ENCODE measurements around the gene GARNL3. TPM values are rescaled to one million over a fixed set of nuclear protein-coding genes. Genes with fewer than 3 reads are reported as not detected.

Gene GARNL3
- total RNA-seq, 1 experiment from 2014 or later = 11.5 TPM

DNA sequence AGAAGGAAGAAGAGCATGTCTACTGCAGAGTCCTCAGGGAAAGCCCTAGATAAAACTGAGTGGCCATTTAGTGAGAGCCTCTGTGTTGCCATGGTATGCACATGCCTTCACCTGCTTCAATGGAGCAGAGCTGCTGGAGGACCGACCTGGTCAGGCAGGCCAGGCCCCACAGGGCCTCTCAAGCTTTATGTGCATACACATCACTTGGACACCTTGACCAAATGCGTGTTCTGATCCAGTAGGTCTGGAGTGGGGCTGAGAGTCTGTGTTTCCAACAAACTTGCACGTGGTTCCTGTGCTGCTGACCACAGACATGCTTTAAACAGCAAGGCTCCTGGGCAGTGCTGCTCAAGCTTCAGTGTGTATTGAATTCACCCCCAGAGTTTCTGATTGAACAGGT lies 81.0 kb downstream of the GARNL3 start:
- BruUV-seq (replicated peaks) = no TSS peak
- Histone ChIP-seq H3K4me1 (ENCODE audit: control insufficient read depth, insufficient read depth, low read length) (no peaks in the 10 kb centered on the region; the same call in 1 of the 2 replicates), H3K4me3 (ENCODE audit: low read depth in 2 of 2, low read length in 2 of 2) (no peak overlapping the region), H3K9me3 (ENCODE audit: control insufficient read depth, insufficient read depth, low read depth, low read length) (no peaks in the 10 kb centered on the region), H3K27me3 (ENCODE audit: control insufficient read depth, insufficient read depth, low read length) (no peaks in the 10 kb centered on the region), H3K36me3 (ENCODE audit: control insufficient read depth, insufficient read depth, low read length) (no peaks in the 10 kb centered on the region; the same call in 1 of the 2 replicates), H3K27ac (ENCODE audit: low read length) (no peak overlapping the region)
- ChIA-PET POLR2A (no interaction called here), CTCF (no interaction called here)
- intact Hi-C loops (cut with micrococcal nuclease; ENCODE audit: unreplicated experiment) = loop anchor here (5.0 kb wide), 1 partner anchor 133 kb away; no protein-coding TSS in a partner anchor
- DNase-seq (ENCODE audit: low read depth, low spot score) = no peak
- in situ Hi-C loops (cut with HindIII; ENCODE audit: low pct_unique_long_range_greater_than_20kb, low sequenced_read_pairs) = no loop called here
- no peak for ATAC-seq
- TF ChIP-seq, protein P1, sequence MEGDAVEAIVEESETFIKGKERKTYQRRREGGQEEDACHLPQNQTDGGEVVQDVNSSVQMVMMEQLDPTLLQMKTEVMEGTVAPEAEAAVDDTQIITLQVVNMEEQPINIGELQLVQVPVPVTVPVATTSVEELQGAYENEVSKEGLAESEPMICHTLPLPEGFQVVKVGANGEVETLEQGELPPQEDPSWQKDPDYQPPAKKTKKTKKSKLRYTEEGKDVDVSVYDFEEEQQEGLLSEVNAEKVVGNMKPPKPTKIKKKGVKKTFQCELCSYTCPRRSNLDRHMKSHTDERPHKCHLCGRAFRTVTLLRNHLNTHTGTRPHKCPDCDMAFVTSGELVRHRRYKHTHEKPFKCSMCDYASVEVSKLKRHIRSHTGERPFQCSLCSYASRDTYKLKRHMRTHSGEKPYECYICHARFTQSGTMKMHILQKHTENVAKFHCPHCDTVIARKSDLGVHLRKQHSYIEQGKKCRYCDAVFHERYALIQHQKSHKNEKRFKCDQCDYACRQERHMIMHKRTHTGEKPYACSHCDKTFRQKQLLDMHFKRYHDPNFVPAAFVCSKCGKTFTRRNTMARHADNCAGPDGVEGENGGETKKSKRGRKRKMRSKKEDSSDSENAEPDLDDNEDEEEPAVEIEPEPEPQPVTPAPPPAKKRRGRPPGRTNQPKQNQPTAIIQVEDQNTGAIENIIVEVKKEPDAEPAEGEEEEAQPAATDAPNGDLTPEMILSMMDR (IDR thresholded peaks at IDR 0.05) = no peak
- no peak for TF ChIP-seq SIN3A (IDR thresholded peaks at IDR 0.05; ENCODE audit: borderline replicate concordance, insufficient read depth, low read depth, low read length)
- TF ChIP-seq, protein P2, sequence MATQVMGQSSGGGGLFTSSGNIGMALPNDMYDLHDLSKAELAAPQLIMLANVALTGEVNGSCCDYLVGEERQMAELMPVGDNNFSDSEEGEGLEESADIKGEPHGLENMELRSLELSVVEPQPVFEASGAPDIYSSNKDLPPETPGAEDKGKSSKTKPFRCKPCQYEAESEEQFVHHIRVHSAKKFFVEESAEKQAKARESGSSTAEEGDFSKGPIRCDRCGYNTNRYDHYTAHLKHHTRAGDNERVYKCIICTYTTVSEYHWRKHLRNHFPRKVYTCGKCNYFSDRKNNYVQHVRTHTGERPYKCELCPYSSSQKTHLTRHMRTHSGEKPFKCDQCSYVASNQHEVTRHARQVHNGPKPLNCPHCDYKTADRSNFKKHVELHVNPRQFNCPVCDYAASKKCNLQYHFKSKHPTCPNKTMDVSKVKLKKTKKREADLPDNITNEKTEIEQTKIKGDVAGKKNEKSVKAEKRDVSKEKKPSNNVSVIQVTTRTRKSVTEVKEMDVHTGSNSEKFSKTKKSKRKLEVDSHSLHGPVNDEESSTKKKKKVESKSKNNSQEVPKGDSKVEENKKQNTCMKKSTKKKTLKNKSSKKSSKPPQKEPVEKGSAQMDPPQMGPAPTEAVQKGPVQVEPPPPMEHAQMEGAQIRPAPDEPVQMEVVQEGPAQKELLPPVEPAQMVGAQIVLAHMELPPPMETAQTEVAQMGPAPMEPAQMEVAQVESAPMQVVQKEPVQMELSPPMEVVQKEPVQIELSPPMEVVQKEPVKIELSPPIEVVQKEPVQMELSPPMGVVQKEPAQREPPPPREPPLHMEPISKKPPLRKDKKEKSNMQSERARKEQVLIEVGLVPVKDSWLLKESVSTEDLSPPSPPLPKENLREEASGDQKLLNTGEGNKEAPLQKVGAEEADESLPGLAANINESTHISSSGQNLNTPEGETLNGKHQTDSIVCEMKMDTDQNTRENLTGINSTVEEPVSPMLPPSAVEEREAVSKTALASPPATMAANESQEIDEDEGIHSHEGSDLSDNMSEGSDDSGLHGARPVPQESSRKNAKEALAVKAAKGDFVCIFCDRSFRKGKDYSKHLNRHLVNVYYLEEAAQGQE (IDR thresholded peaks at IDR 0.05; ENCODE audit: insufficient read depth in 1 of 2, low read depth in 2 of 2, low read length in 1 of 2) = no peak
- TF ChIP-seq POLR2AphosphoS5 (IDR thresholded peaks at IDR 0.05; ENCODE audit: low read depth, low read length) = no peak
- TF ChIP-seq TCF7L2 (IDR thresholded peaks at IDR 0.05; ENCODE audit: low read depth, low read length) = no peak

DNA sequence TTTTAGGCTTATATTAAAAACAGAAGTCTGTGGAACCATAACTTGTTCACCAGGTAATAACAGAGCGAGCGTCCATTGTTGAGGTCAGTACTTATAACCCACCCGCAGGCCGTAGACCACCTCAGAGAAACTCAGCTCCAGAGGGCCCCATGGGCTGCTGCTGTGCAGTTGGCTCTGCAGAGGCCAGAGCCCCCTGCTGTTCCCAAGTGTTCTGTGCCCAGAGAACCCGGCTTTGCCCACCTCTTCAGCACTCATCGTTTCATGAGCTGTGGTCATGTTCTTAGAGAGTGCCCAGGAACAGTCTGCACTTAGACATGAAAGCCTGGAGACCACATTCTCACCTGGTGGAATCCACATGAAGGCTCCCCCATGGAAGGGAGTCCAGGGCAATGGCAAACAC lies 82.0 kb downstream of the GARNL3 start:
- ATAC-seq (no peak), DNase-seq (ENCODE audit: low read depth, low spot score) (no peak)
- no peaks in the 10 kb centered on the region for H3K9me3 ChIP-seq (ENCODE audit: control insufficient read depth, insufficient read depth, low read depth, low read length)
- CTCF ChIA-PET = no interaction called here
- H3K27me3 ChIP-seq (ENCODE audit: control insufficient read depth, insufficient read depth, low read length) = no peaks in the 10 kb centered on the region
- no peak overlapping the region for H3K27ac ChIP-seq (ENCODE audit: low read length)
- intact Hi-C loops (cut with micrococcal nuclease; ENCODE audit: unreplicated experiment) = loop anchor here (5.0 kb wide), 1 partner anchor 134 kb away; no protein-coding TSS in a partner anchor
- TF ChIP-seq, protein P1 (IDR thresholded peaks at IDR 0.05) = 0 out of 2 replicates have a peak, but pooled peaks have one; percentile 16
- no peak for TF ChIP-seq TCF7L2 (IDR thresholded peaks at IDR 0.05; ENCODE audit: low read depth, low read length)
- H3K36me3 ChIP-seq (ENCODE audit: control insufficient read depth, insufficient read depth, low read length) = no peaks in the 10 kb centered on the region; the same call in 1 of the 2 replicates
- H3K4me3 ChIP-seq (ENCODE audit: low read depth in 2 of 2, low read length in 2 of 2) = no peak overlapping the region
- POLR2A ChIA-PET = no interaction called here
- in situ Hi-C loops (cut with HindIII; ENCODE audit: low pct_unique_long_range_greater_than_20kb, low sequenced_read_pairs) = no loop called here
- BruUV-seq (replicated peaks) = no TSS peak
- H3K4me1 ChIP-seq (ENCODE audit: control insufficient read depth, insufficient read depth, low read length) = no peaks in the 10 kb centered on the region; the same call in 1 of the 2 replicates
